Endothelial cell of umbilical vein (primary cell): Measurements from ENCODE around the gene MTM1. TPM values are rescaled to one million over a fixed set of nuclear protein-coding genes. Genes with fewer than 3 reads are reported as not detected.

ENCODE experiments used
- Bru-seq: library from RNA; stranded (reverse); fragments of 400-500 nt; gene quantifications from one replicate; lab custom pipeline; 2021; lab: Mats Ljungman, UMichigan
- BruChase-seq, 2 experiments: library from RNA; stranded (reverse); fragments of 400-500 nt; gene quantifications; one replicate each; lab custom pipeline; 2021; lab: Mats Ljungman, UMichigan
- BruUV-seq: library from RNA; stranded (reverse); fragments of 400-500 nt; replicated peaks from 2 replicates; lab custom pipeline; 2021; lab: Mats Ljungman, UMichigan
- CTCF ChIA-PET: fragments of 300-600, 350-600 bp; sonication (Branson Sonifier 250); formaldehyde crosslinking; loops from one replicate; lab custom pipeline; 2021; ENCODE audit warnings: antibody characterized with exemption, inconsistent platforms; lab: Charles Lee
- POLR2A ChIA-PET: fragments of 300-600, 350-600 bp; sonication (Branson Sonifier 250); formaldehyde crosslinking; loops from one replicate; lab custom pipeline; 2021; ENCODE audit warnings: antibody characterized with exemption, inconsistent platforms; lab: Charles Lee
- DNase-seq: peaks from one replicate; pipeline ENCODE4 v3.0.0-alpha.2; 2011; ENCODE audit warnings: low read depth, low spot score
- FAIRE-seq: peaks from 2 replicates; lab custom pipeline; 2011; peaks lifted over from hg19 to GRCh38; lab: Jason Lieb, UNC
- H2AFZ ChIP-seq: 2 replicates; pipeline ENCODE4 v1.6.0; 2012; ENCODE audit warnings: low read depth, low read length, control low read depth, inconsistent platforms
- H3K27ac ChIP-seq: 2 replicates; pipeline ENCODE4 v1.5.1; 2011; ENCODE audit warnings: low read depth, mild to moderate bottlenecking, control low read depth, low read length, moderate library complexity; ENCODE audit not compliant: insufficient read depth
- H3K27me3 ChIP-seq, 2 experiments: 2 replicates each; pipeline versions ENCODE4 v1.6.0 to v1.6.1; 2011; ENCODE audit warnings: low read length in 2 of 2, mixed read lengths in 1 of 2; ENCODE audit not compliant: control insufficient read depth in 2 of 2, insufficient read depth in 2 of 2
- H3K36me3 ChIP-seq, 2 experiments: 2 replicates in 1 of 2; 3 replicates in 1 of 2; pipeline ENCODE4 v1.5.1; 2011; ENCODE audit warnings: low read length in 2 of 2, mild to moderate bottlenecking in 1 of 2, moderate library complexity in 1 of 2; ENCODE audit not compliant: control insufficient read depth in 2 of 2, insufficient read depth in 2 of 2; ENCODE audit errors: extremely low read depth in 1 of 2
- H3K4me1 ChIP-seq: 3 replicates; pipeline ENCODE4 v1.5.1; 2011; ENCODE audit warnings: mild to moderate bottlenecking, low read length; ENCODE audit not compliant: control insufficient read depth, insufficient read depth; ENCODE audit errors: extremely low read depth
- H3K4me2 ChIP-seq: 2 replicates; pipeline ENCODE4 v1.6.1; 2011; ENCODE audit warnings: low read length, control low read depth, mixed read lengths; ENCODE audit not compliant: insufficient read depth
- H3K4me3 ChIP-seq, 3 experiments: fragments of 200-600 bp in 1 of 3; sonication (generic), shearing (Covaris generic) in 1 of 3; replicated peaks in 1 of 3; 2 replicates each; pipeline ENCODE4 v1.5.1; 2011 to 2016; ENCODE audit warnings: control low read depth in 3 of 3, low read length in 3 of 3, mild to moderate bottlenecking in 2 of 3, inconsistent platforms in 1 of 3, low read depth in 1 of 3, moderate library complexity in 1 of 3; ENCODE audit not compliant: insufficient read depth in 1 of 3
- H3K79me2 ChIP-seq: 2 replicates; pipeline ENCODE4 v1.6.0; 2012; ENCODE audit warnings: low read length, inconsistent platforms; ENCODE audit not compliant: control insufficient read depth, insufficient read depth
- H3K9ac ChIP-seq: replicated peaks from 2 replicates; pipeline ENCODE3; 2011; ENCODE audit warnings: low read length, control low read depth; ENCODE audit not compliant: insufficient read depth; ENCODE audit errors: extremely low read depth
- H3K9me1 ChIP-seq: replicated peaks from 3 replicates; pipeline ENCODE4 v1.6.0; 2011; ENCODE audit warnings: mild to moderate bottlenecking, low read length; ENCODE audit not compliant: control insufficient read depth, insufficient read depth; ENCODE audit errors: extremely low read depth
- H3K9me3 ChIP-seq: replicated peaks from 2 replicates; pipeline ENCODE4 v1.5.1; 2012; ENCODE audit warnings: low read length, inconsistent platforms; ENCODE audit not compliant: control insufficient read depth, insufficient read depth
- H4K20me1 ChIP-seq: replicated peaks from 2 replicates; pipeline ENCODE3; 2011; ENCODE audit warnings: mild to moderate bottlenecking, low read length; ENCODE audit not compliant: control insufficient read depth, insufficient read depth; ENCODE audit errors: extremely low read depth
- POLR2AphosphoS5 ChIP-seq: IDR thresholded peaks from 2 replicates; pipeline ENCODE4 v1.6.1; 2012; ENCODE audit warnings: low read depth, mild to moderate bottlenecking, control low read depth, low read length, moderate library complexity; ENCODE audit not compliant: insufficient read depth
- dilution Hi-C: fragments of 300-500 bp; cut with MboI; formaldehyde crosslinking; loops from one replicate; pipeline ENCODE4 v1.15.0; 2019; ENCODE audit warnings: low sequenced_read_pairs; ENCODE audit not compliant: extremely low pct_ligation_motif_present
- intact Hi-C: fragments of 100-400 bp; cut with micrococcal nuclease; formaldehyde crosslinking; loops from one replicate; pipeline ENCODE4 v1.10.0; 2022
- long read RNA-seq: library from polyadenylated mRNA; stranded (forward); transcript quantifications from one replicate; pipeline ENCODE4 v2.0.0, GENCODE V29; 2021
- polyA minus RNA-seq, 3 experiments: library from RNA; depleted of rRNA, polyadenylated mRNA; stranded (reverse); fragments of >200 nt; gene quantifications; 1 replicate in 1 of 3; 2 replicates in 2 of 3; pipeline ENCODE4 v1.2.3, GENCODE V29; 2011
- polyA plus RNA-seq, 4 experiments: library from polyadenylated mRNA; depleted of rRNA in 3 of 4; stranded (reverse) in 3 of 4; unstranded in 1 of 4; fragments of >200 nt; gene quantifications; 2 replicates each; pipeline versions ENCODE4 v1.2.1 to v1.2.3, GENCODE V29; 2011 to 2012; ENCODE audit warnings: missing spikeins in 1 of 4
- total RNA-seq: library from RNA; stranded (reverse); gene quantifications from 2 replicates; pipeline ENCODE4 v1.2.3, GENCODE V29; 2021
- TF ChIP-seq, protein P1 (sequence below): IDR thresholded peaks from 2 replicates; pipeline ENCODE4 v1.6.1; 2011; ENCODE audit not compliant: insufficient read depth, insufficient read length
- TF ChIP-seq, protein P2 (sequence below), 2 donors: IDR thresholded peaks; 1 replicate in 1 of 2; 2 replicates in 1 of 2; pipeline ENCODE4 v1.5.1; 2011; ENCODE audit warnings: low read length in 2 of 2, mild to moderate bottlenecking in 2 of 2, moderate library complexity in 2 of 2, control low read depth in 1 of 2, inconsistent platforms in 1 of 2, low read depth in 1 of 2; ENCODE audit not compliant: insufficient read depth in 1 of 2; ENCODE audit errors: extremely low read depth in 1 of 2

The MTM1 gene
- total RNA-seq (10.1 and 13.2 TPM in 2 replicates), polyA plus RNA-seq (2.3 and 2.4 TPM in 2 replicates), polyA minus RNA-seq (13.0 and 13.9 TPM in 2 replicates), Bru-seq, nascent RNA (percentile 69 among the genes with signal in this experiment), BruChase-seq, experiment 1, labeled RNA remaining after a 6-hour chase (percentile 57 among the genes with signal in this experiment), BruChase-seq, experiment 2, labeled RNA remaining after a 2-hour chase (percentile 70 among the genes with signal in this experiment)
- polyA plus RNA-seq (2011; cell fraction: cytosol; rRNA removed): 2.7 and 2.9 TPM in 2 replicates
- 5.1 and 5.7 TPM in 2 replicates for polyA plus RNA-seq (2011; cell fraction: nucleus; rRNA removed)
- polyA plus RNA-seq (2012): 7.4 and 8.0 TPM in 2 replicates
- polyA minus RNA-seq (2011; cell fraction: cytosol; rRNA and poly(A)+ RNA removed): 1.1 TPM
- polyA minus RNA-seq (2011; cell fraction: nucleus; rRNA and poly(A)+ RNA removed): 11.3 and 14.3 TPM in 2 replicates
- long read RNA-seq, transcript MTM1-203 (15 exons, 3,593 nt): major isoform, 15 of 38 reads
- long read RNA-seq, partial matches to known transcripts: 9 of 38 reads
- long read RNA-seq, other reads (novel, unspliced or antisense): 14 of 38 reads

DNA sequence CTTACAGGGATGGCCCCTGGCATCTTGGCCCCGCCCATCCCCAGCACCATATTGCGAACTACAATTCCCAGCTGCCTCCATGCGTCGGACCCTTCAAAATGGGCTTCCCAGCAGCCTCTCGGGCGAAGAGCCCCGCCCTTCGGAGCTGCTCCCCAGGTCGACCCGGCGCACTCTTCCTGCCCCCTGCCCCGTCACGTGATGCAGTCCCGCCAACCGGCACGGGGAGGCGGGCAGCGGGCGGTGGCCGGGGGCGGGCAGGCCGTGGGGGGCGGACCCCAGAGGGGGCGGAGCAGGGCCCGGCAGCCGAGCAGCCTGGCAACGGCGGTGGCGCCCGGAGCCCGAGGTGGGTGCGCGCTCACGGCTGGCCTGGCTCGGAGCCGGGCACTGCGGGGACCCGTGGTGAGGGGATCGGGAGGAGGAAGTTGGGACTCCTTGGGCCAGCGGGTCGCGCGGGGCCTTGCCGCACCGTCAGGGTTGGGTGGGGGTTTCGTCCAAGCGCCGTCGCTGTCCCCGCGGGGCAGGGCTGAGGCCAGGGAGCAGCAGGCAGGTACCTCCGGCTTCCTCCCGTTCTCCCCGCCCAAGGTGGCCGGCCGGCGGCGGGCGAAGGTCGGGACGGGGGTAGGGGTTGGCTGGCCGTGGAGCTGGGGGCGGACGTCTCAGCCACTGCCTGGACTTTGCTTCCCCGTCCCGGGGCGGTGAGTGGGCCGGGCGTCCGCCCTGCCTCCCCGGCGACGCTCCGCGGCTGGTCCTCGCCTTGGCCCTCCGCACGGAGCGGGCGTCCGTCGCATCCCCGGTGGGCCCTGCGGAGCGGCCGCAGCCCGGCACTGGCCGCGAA is at the start of gene MTM1:
Gene MTM1 (plus strand): TSS at position 302 of the 835 bp plus-strand sequence. CDS start 23,994 bp downstream, outside the sequence.
- Histone ChIP-seq H3K27me3 (no peaks in the 10 kb centered on the region), H3K9ac (peak within 1 kb of the TSS; percentile 62), H3K4me1 (peaks cover 11% of the 10 kb centered on the region), H3K4me2 (peak within 1 kb of the TSS; percentile 74), H4K20me1 (no peaks in the 10 kb centered on the region), H3K79me2 (no peaks in the 10 kb centered on the region), H3K27ac (peak within 1 kb of the TSS; percentile 21), H3K4me3 (peak within 1 kb of the TSS; percentile 54 to 92 (median 75)), H3K9me1 (no peaks in the 10 kb centered on the region), H2AFZ (peak within 1 kb of the TSS; percentile 92), H3K9me3 (no peaks in the 10 kb centered on the region), H3K36me3 (no peaks in the 10 kb centered on the region)
- dilution Hi-C loops (no loop called here), intact Hi-C loops (loop anchor here (1.0 kb wide), 5 partner anchors 20 to 484 kb away; no protein-coding TSS in a partner anchor)
- TF ChIP-seq, protein P1, sequence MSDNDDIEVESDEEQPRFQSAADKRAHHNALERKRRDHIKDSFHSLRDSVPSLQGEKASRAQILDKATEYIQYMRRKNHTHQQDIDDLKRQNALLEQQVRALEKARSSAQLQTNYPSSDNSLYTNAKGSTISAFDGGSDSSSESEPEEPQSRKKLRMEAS: peak; percentile 66
- TF ChIP-seq, protein P2, sequence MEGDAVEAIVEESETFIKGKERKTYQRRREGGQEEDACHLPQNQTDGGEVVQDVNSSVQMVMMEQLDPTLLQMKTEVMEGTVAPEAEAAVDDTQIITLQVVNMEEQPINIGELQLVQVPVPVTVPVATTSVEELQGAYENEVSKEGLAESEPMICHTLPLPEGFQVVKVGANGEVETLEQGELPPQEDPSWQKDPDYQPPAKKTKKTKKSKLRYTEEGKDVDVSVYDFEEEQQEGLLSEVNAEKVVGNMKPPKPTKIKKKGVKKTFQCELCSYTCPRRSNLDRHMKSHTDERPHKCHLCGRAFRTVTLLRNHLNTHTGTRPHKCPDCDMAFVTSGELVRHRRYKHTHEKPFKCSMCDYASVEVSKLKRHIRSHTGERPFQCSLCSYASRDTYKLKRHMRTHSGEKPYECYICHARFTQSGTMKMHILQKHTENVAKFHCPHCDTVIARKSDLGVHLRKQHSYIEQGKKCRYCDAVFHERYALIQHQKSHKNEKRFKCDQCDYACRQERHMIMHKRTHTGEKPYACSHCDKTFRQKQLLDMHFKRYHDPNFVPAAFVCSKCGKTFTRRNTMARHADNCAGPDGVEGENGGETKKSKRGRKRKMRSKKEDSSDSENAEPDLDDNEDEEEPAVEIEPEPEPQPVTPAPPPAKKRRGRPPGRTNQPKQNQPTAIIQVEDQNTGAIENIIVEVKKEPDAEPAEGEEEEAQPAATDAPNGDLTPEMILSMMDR (IDR thresholded peaks at IDR 0.05; ENCODE audit: extremely low read depth in 1 of 2, insufficient read depth in 1 of 2, low read depth in 1 of 2, low read length in 2 of 2): no peak
- peak; percentile 36 for TF ChIP-seq POLR2AphosphoS5
- peak; percentile 99 for FAIRE-seq
- POLR2A ChIA-PET: interaction anchor here (0.6 kb wide), 1 partner anchor 21 kb away, joined by 3 read pairs; no protein-coding TSS in a partner anchor
- CTCF ChIA-PET: interaction anchor here (1.1 to 1.9 kb wide), 4 partner anchors 83 to 618 kb away, joined by 3 to 5 read pairs (median 4); no protein-coding TSS in a partner anchor
- BruUV-seq: no TSS peak
- peak; percentile 95 for DNase-seq
